Measurements from ENCODE around the gene AIFM3.

GRCh38 chr22:20953668-20954500, 13.2 kb upstream of the AIFM3 start:
- TF ChIP-seq POLR2A (IDR thresholded peaks at IDR 0.05; ENCODE audit: low read length), result no peak
- no peak for TF ChIP-seq GATA1 (IDR thresholded peaks at IDR 0.05; ENCODE audit: low read depth, low read length)
